Common myeloid progenitor, CD34-positive (primary cell): Measurements from ENCODE around the gene FAM229A.

Source experiments
- CTCF ChIA-PET: fragments of 350-600 bp; sonication (Branson Sonifier 250); formaldehyde crosslinking; loops from one replicate; lab custom pipeline; 2021; ENCODE audit warnings: antibody characterized with exemption; lab: Charles Lee
- POLR2A ChIA-PET: fragments of 350-600 bp; sonication (Branson Sonifier 250); formaldehyde crosslinking; loops from one replicate; lab custom pipeline; 2021; ENCODE audit warnings: antibody characterized with exemption; lab: Charles Lee
- DNase-seq, 3 donors: peaks; one replicate each; pipeline versions ENCODE4 v3.0.0 to v3.0.0-alpha.2; 2013
- H3K27ac ChIP-seq, 2 experiments: 1 replicate in 1 of 2; 2 replicates in 1 of 2; pipeline ENCODE4 v1.7.0; 2013; ENCODE audit warnings: inconsistent platforms in 2 of 2, low read length in 2 of 2, mild to moderate bottlenecking in 2 of 2, low read depth in 1 of 2, moderate library complexity in 1 of 2; ENCODE audit not compliant: severe bottlenecking in 2 of 2, insufficient read depth in 1 of 2, poor library complexity in 1 of 2
- H3K27me3 ChIP-seq, 5 experiments: replicated peaks in 2 of 5; 1 replicate in 3 of 5; 2 replicates in 2 of 5; pipeline versions ENCODE4 v1.6.1 to v1.7.0; 2013; ENCODE audit warnings: low read length in 4 of 5, mild to moderate bottlenecking in 2 of 5, moderate library complexity in 2 of 5, inconsistent platforms in 1 of 5; ENCODE audit not compliant: insufficient read depth in 5 of 5, control insufficient read depth in 4 of 5
- H3K36me3 ChIP-seq, 4 experiments: 1 replicate in 2 of 4; 2 replicates in 2 of 4; pipeline versions ENCODE4 v1.6.1 to v1.7.0; 2013; ENCODE audit warnings: low read length in 3 of 4, control low read depth in 1 of 4, mild to moderate bottlenecking in 1 of 4; ENCODE audit not compliant: control insufficient read depth in 4 of 4, insufficient read depth in 4 of 4
- H3K4me1 ChIP-seq, 4 experiments: 1 replicate in 3 of 4; 2 replicates in 1 of 4; pipeline versions ENCODE4 v1.6.1 to v1.7.1; 2013; ENCODE audit warnings: low read length in 3 of 4, mild to moderate bottlenecking in 3 of 4, control low read depth in 1 of 4, inconsistent platforms in 1 of 4, moderate library complexity in 1 of 4; ENCODE audit not compliant: control insufficient read depth in 4 of 4, insufficient read depth in 4 of 4; ENCODE audit errors: control extremely low read depth in 1 of 4
- H3K4me3 ChIP-seq, 7 experiments: 1 replicate in 4 of 7; 2 replicates in 3 of 7; pipeline versions ENCODE4 v1.5.1 to v1.7.0; 2013; ENCODE audit warnings: mild to moderate bottlenecking in 7 of 7, low read length in 6 of 7, moderate library complexity in 6 of 7, inconsistent platforms in 2 of 7, low read depth in 2 of 7, control low read depth in 1 of 7; ENCODE audit not compliant: insufficient read depth in 4 of 7, control insufficient read depth in 1 of 7; ENCODE audit errors: extremely low read depth in 1 of 7
- H3K9me3 ChIP-seq, 5 experiments: 1 replicate in 4 of 5; 2 replicates in 1 of 5; pipeline versions ENCODE4 v1.6.1 to v1.7.1; 2013; ENCODE audit warnings: low read length in 4 of 5, mild to moderate bottlenecking in 2 of 5, inconsistent platforms in 1 of 5, low read depth in 1 of 5, moderate library complexity in 1 of 5; ENCODE audit not compliant: control insufficient read depth in 4 of 5, insufficient read depth in 2 of 5; ENCODE audit errors: control extremely low read depth in 1 of 5
- WGBS: methylation state at CpG from one replicate; pipeline ENCODE4 v1.1.5; 2013; ENCODE audit not compliant: insufficient coverage; 5-methylcytosine and 5-hydroxymethylcytosine counted together

The FAM229A gene

GRCh38 chr1:32327204-32327603 lies 35.1 kb downstream of the FAM229A start:
- Histone ChIP-seq H3K27me3 (no peaks in the 10 kb centered on the region), H3K9me3 (no peaks in the 10 kb centered on the region), H3K4me3 (no peak overlapping the region), H3K4me1 (no peaks in the 10 kb centered on the region), H3K36me3 (peaks cover 16 to 86% (median 70%) of the 10 kb centered on the region in 4 experiments), H3K27ac (no peak overlapping the region)
- CTCF ChIA-PET, result no interaction called here
- POLR2A ChIA-PET, result no interaction called here
- WGBS, result 97% methylated on average over 11 of the region's 11 CpGs
- DNase-seq, result no peak

- DNase-seq, result no peak
- POLR2A ChIA-PET, result interaction anchor here (0.7 to 1.4 kb wide), 2 partner anchors 10 kb away, joined by 3 to 4 read pairs; no protein-coding TSS in a partner anchor
- Histone ChIP-seq H3K4me3 (no peak overlapping the region), H3K4me1 (peaks cover 0 to 5% (median 0%) of the 10 kb centered on the region in 4 experiments), H3K27ac (no peak overlapping the region), H3K36me3 (peaks cover 7 to 69% (median 51%) of the 10 kb centered on the region in 4 experiments), H3K9me3 (no peaks in the 10 kb centered on the region), H3K27me3 (no peaks in the 10 kb centered on the region)
- CTCF ChIA-PET, result interaction anchor here (0.8 to 2.8 kb wide), 11 partner anchors 9 to 106 kb away, joined by 3 to 9 read pairs (median 4); partner anchors contain the start of genes FAM229A, HDAC1 and TSSK3
- 64% methylated on average over 2 of the region's 5 CpGs for WGBS
Measured at GRCh38 chr1:32321712-32322291, 40.5 kb downstream of the FAM229A start.

- ChIA-PET CTCF (interaction anchor here (2.7 kb wide), 1 partner anchor 102 kb away, joined by 12 read pairs; no protein-coding TSS in a partner anchor), POLR2A (no interaction called here)
- no peaks in the 10 kb centered on the region for H3K9me3 ChIP-seq
- H3K4me1 ChIP-seq, result peaks cover 0 to 5% (median 0%) of the 10 kb centered on the region in 4 experiments
- no peak overlapping the region for H3K4me3 ChIP-seq
- no peaks in the 10 kb centered on the region for H3K27me3 ChIP-seq
- WGBS, result 95% methylated on average over 6 of the region's 10 CpGs
- no peak for DNase-seq
- H3K27ac ChIP-seq, result no peak overlapping the region
- peaks cover 7 to 54% (median 36%) of the 10 kb centered on the region in 4 experiments for H3K36me3 ChIP-seq
Measured at GRCh38 chr1:32318127-32318869, 44.0 kb downstream of the FAM229A start.

- Histone ChIP-seq H3K36me3 (peaks cover 7 to 45% (median 32%) of the 10 kb centered on the region in 4 experiments), H3K4me3 (no peak overlapping the region), H3K9me3 (no peaks in the 10 kb centered on the region), H3K4me1 (peaks cover 0 to 3% (median 0%) of the 10 kb centered on the region in 4 experiments), H3K27ac (no peak overlapping the region), H3K27me3 (no peaks in the 10 kb centered on the region)
- no peak for DNase-seq
- WGBS, result no CpG with 5 or more reads among the region's 3 CpGs
- ChIA-PET POLR2A (no interaction called here), CTCF (interaction anchor here (1.3 to 2.7 kb wide), 3 partner anchors 11 to 110 kb away, joined by 3 to 12 read pairs (median 4); no protein-coding TSS in a partner anchor)
Measured at GRCh38 chr1:32316903-32317277, 45.4 kb downstream of the FAM229A start.

- no peak overlapping the region for H3K27ac ChIP-seq
- H3K4me3 ChIP-seq, result no peak overlapping the region
- WGBS, result no CpG with 5 or more reads among the region's 2 CpGs
- peaks cover under 1 to 24% (median 10%) of the 10 kb centered on the region in 4 experiments for H3K36me3 ChIP-seq
- no peaks in the 10 kb centered on the region for H3K9me3 ChIP-seq
- H3K4me1 ChIP-seq, result no peaks in the 10 kb centered on the region
- ChIA-PET CTCF (interaction anchor here (0.9 to 1.0 kb wide), 3 partner anchors 9 to 97 kb away, joined by 3 read pairs; no protein-coding TSS in a partner anchor), POLR2A (interaction anchor here (1.2 kb wide), 1 partner anchor 10 kb away, joined by 4 read pairs; no protein-coding TSS in a partner anchor)
- no peaks in the 10 kb centered on the region for H3K27me3 ChIP-seq
- no peak for DNase-seq
Measured at GRCh38 chr1:32311709-32312393, 50.4 kb downstream of the FAM229A start.
